HepG2 (cell line): ENCODE measurements around the gene ASB16. TPM values are rescaled to one million over a fixed set of nuclear protein-coding genes. Genes with fewer than 3 reads are reported as not detected.

Source experiments
- ADNP ChIP-seq: sonication (generic); formaldehyde crosslinking; IDR thresholded peaks from 2 replicates; pipeline ENCODE4 v1.4.0; 2020; ENCODE audit warnings: missing genetic modification reagents
- ARNTL ChIP-seq: sonication (generic); formaldehyde crosslinking; IDR thresholded peaks from 2 replicates; pipeline ENCODE4 v1.4.0; 2020; ENCODE audit warnings: mild to moderate bottlenecking, missing genetic modification reagents
- ATF1 ChIP-seq: IDR thresholded peaks from 2 replicates; pipeline ENCODE4 v1.6.1; 2016; ENCODE audit warnings: mild to moderate bottlenecking, control low read depth
- BCLAF1 ChIP-seq: fragments of 450-650 bp; IDR thresholded peaks from 2 replicates; pipeline ENCODE4 v1.6.1; 2017; ENCODE audit warnings: mild to moderate bottlenecking
- CSRNP1 ChIP-seq: sonication (generic); formaldehyde crosslinking; IDR thresholded peaks from 2 replicates; pipeline ENCODE4 v1.8.1; 2023; ENCODE audit warnings: mild to moderate bottlenecking, missing genetic modification reagents
- JUN ChIP-seq: sonication (generic); formaldehyde crosslinking; IDR thresholded peaks from 2 replicates; pipeline ENCODE4 v1.4.0; 2020; ENCODE audit warnings: mild to moderate bottlenecking, missing genetic modification reagents
- KLF11 ChIP-seq: IDR thresholded peaks from 2 replicates; pipeline ENCODE4 v1.6.1; 2016; ENCODE audit warnings: missing compliant biosample characterization
- KLF15 ChIP-seq: sonication (generic); formaldehyde crosslinking; IDR thresholded peaks from 2 replicates; pipeline ENCODE4 v1.8.1; 2023; ENCODE audit warnings: borderline replicate concordance, mild to moderate bottlenecking, inconsistent platforms, missing genetic modification reagents, mixed read lengths
- LCORL ChIP-seq, 2 experiments: fragments of 450-650 bp in 1 of 2; sonication (generic) in 1 of 2; formaldehyde crosslinking in 1 of 2; IDR thresholded peaks; 2 replicates each; pipeline versions ENCODE4 v1.5.0 to v1.6.1; 2017 to 2020; ENCODE audit warnings: antibody characterized with exemption in 1 of 2, missing genetic modification reagents in 1 of 2
- MED13 ChIP-seq: sonication (generic); formaldehyde crosslinking; IDR thresholded peaks from 2 replicates; pipeline ENCODE4 v1.5.0; 2020; ENCODE audit warnings: missing genetic modification reagents
- PITX1 ChIP-seq: sonication (generic); formaldehyde crosslinking; IDR thresholded peaks from 2 replicates; pipeline ENCODE4 v1.5.1; 2020; ENCODE audit warnings: mild to moderate bottlenecking, missing genetic modification reagents
- TRIM24 ChIP-seq: sonication (generic); formaldehyde crosslinking; IDR thresholded peaks from 2 replicates; pipeline ENCODE4 v1.8.0; 2022; ENCODE audit warnings: mild to moderate bottlenecking, missing genetic modification reagents
- UBTF ChIP-seq: sonication (generic); formaldehyde crosslinking; IDR thresholded peaks from 2 replicates; pipeline ENCODE4 v1.4.0; 2020; ENCODE audit warnings: mild to moderate bottlenecking, missing genetic modification reagents
- ZBTB33 ChIP-seq: sonication (generic); formaldehyde crosslinking; IDR thresholded peaks from 2 replicates; pipeline ENCODE4 v1.4.0; 2020; ENCODE audit warnings: missing genetic modification reagents
- ZFYVE20 ChIP-seq: sonication (generic); formaldehyde crosslinking; IDR thresholded peaks from 2 replicates; pipeline ENCODE4 v1.8.0; 2023; ENCODE audit warnings: low read depth, mild to moderate bottlenecking, moderate library complexity, missing genetic modification reagents, borderline replicate concordance
- ZNF136 ChIP-seq: sonication (generic); formaldehyde crosslinking; IDR thresholded peaks from 2 replicates; pipeline ENCODE4 v1.8.1; 2022; ENCODE audit warnings: low read depth, mild to moderate bottlenecking, moderate library complexity, missing genetic modification reagents
- ZNF33A ChIP-seq: sonication (generic); formaldehyde crosslinking; IDR thresholded peaks from 2 replicates; pipeline ENCODE4 v1.5.1; 2020; ENCODE audit warnings: missing genetic modification reagents, mild to moderate bottlenecking, moderate library complexity, borderline replicate concordance
- ZNF691 ChIP-seq: sonication (generic); formaldehyde crosslinking; IDR thresholded peaks from 2 replicates; pipeline ENCODE4 v1.4.0; 2020; ENCODE audit warnings: missing genetic modification reagents, low read depth, mild to moderate bottlenecking, borderline replicate concordance
- ZNF777 ChIP-seq: sonication (generic); formaldehyde crosslinking; IDR thresholded peaks from 2 replicates; pipeline ENCODE4 v1.4.0; 2020; ENCODE audit warnings: missing genetic modification reagents
- ZNF841 ChIP-seq: sonication (generic); formaldehyde crosslinking; IDR thresholded peaks from 2 replicates; pipeline ENCODE4 v1.8.1; 2023; ENCODE audit warnings: missing genetic modification reagents, borderline replicate concordance
- polyA plus RNA-seq, 8 experiments: library from polyadenylated mRNA; depleted of rRNA in 3 of 8; stranded (reverse) in 7 of 8; unstranded in 1 of 8; fragments of >200 nt; fragmentation: Illumina TruSeq in 4 of 8; extraction: Trizol in 4 of 8; gene quantifications; 2 replicates each; pipeline versions ENCODE4 v1.2.1 to v1.2.3, GENCODE V29; 2011 to 2016; ENCODE audit warnings: low read depth in 4 of 8, missing spikeins in 1 of 8, mixed read lengths in 1 of 8; ENCODE audit not compliant: insufficient read depth in 1 of 8
- total RNA-seq, 5 experiments: library from RNA; depleted of rRNA; stranded (reverse); fragments of >200 nt; fragmentation: Illumina TruSeq; extraction: Trizol; gene quantifications; 2 replicates each; pipeline ENCODE4 v1.2.3, GENCODE V29; 2016; ENCODE audit warnings: low read depth in 1 of 5

Gene ASB16
- total and polyA plus RNA-seq, 2 of the 13 experiments (the other 11 are each of a cell fraction or from before 2014, with no cell fraction given), result 0.07 TPM; not detected in 1

GRCh38 chr17:44170499-44171201 lies at the start of gene ASB16 (continued):
- TF ChIP-seq ADNP (CRISPR knock-in tag) (no peak), MED13 (no peak), BCLAF1 (no peak), ZNF136 (CRISPR knock-in tag) (no peak), LCORL (IDR thresholded peaks at IDR 0.05) (no peak), LCORL (CRISPR knock-in tag; IDR thresholded peaks at IDR 0.05) (0 out of 2 replicates have a peak, but pooled peaks have one; percentile 55), PITX1 (CRISPR knock-in tag) (no peak), ZBTB33 (CRISPR knock-in tag) (no peak), ARNTL (CRISPR knock-in tag) (no peak), JUN (CRISPR knock-in tag) (0 out of 2 replicates have a peak, but pooled peaks have one; percentile 17), ZNF691 (no peak; the same call in 1 of the 2 replicates), TRIM24 (CRISPR knock-in tag) (no peak), ZFYVE20 (CRISPR knock-in tag) (no peak), ZNF841 (CRISPR knock-in tag) (no peak), UBTF (peak; percentile 80), KLF11 (CRISPR knock-in tag) (no peak), ATF1 (CRISPR knock-in tag) (no peak), ZNF777 (CRISPR knock-in tag) (0 out of 2 replicates have a peak, but pooled peaks have one; percentile 49), ZNF33A (CRISPR knock-in tag) (no peak), CSRNP1 (0 out of 2 replicates have a peak, but pooled peaks have one; percentile 25), KLF15 (CRISPR knock-in tag) (no peak)
